ENCODE data around the gene PDE4DIP. TPM values are rescaled to one million over a fixed set of nuclear protein-coding genes. Genes with fewer than 3 reads are reported as not detected.
"Not testable (repeated sequence)": the region's sequence is repeated elsewhere in the genome, so short reads cannot be mapped to it uniquely, and the experiment has no call there.

Gene PDE4DIP
- total RNA-seq, 1 donor from 2014 or later, result 26.8 TPM

DNA sequence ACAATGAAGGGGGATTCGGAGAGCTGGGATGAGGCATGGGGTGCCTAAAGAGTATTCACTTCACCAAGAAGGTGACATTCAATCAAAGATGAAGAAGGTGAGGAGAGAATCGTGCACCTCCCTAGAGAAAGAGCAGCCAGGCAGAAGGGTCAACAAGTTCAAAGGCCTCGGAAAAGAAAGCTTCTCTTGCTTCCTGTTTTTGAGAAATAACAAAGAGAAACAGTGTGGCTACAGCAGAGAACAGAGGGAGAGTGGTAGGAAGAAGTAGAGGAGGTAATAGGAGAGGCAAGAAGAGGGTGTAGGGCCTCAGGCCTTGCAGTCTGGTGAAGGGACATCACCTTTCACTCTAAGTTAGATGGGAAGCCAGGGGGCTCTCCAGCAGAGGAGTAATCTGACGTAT lies 41.0 kb downstream of the PDE4DIP start:
- not testable (repeated sequence) for DNase-seq (ENCODE audit: low spot score, unreplicated experiment); H3K27me3 Mint-ChIP-seq; H3K9me3 Mint-ChIP-seq (ENCODE audit: low read depth); H3K4me3 Mint-ChIP-seq (ENCODE audit: low read depth); H3K36me3 Mint-ChIP-seq (ENCODE audit: insufficient read depth); H3K4me1 Mint-ChIP-seq (ENCODE audit: low read depth); H3K27ac Mint-ChIP-seq

- H3K27me3 Mint-ChIP-seq; H3K4me3 Mint-ChIP-seq (ENCODE audit: low read depth); DNase-seq (ENCODE audit: low spot score, unreplicated experiment); H3K9me3 Mint-ChIP-seq (ENCODE audit: low read depth); H3K36me3 Mint-ChIP-seq (ENCODE audit: insufficient read depth); H3K4me1 Mint-ChIP-seq (ENCODE audit: low read depth); H3K27ac Mint-ChIP-seq: not testable (repeated sequence)
These were observed 42.1 kb downstream of the PDE4DIP start for GRCh38 chr1:148886293-148886692.

DNA sequence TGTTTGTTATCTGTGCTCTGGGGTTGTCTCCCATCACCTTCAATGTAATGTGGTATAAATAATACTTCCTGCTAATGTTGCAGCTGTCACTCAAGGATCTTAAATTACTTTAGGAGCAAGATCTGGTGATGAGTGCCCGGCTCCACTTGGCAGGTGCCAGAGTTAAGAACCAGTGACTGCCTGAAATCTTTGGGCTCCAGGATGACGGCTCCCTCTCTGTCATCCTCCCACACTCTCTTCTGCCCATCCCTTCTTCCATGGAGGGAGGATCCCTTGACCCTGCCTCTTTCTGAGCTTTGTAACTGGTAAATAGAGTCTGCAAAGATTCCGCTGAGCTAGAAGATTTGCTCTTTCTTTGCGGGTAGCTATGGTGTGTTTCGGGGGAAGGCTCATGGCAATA lies 44.4 kb downstream of the PDE4DIP start:
- H3K36me3 Mint-ChIP-seq (ENCODE audit: insufficient read depth); H3K4me1 Mint-ChIP-seq (ENCODE audit: low read depth); H3K9me3 Mint-ChIP-seq (ENCODE audit: low read depth); H3K27ac Mint-ChIP-seq; H3K27me3 Mint-ChIP-seq; DNase-seq (ENCODE audit: low spot score, unreplicated experiment); H3K4me3 Mint-ChIP-seq (ENCODE audit: low read depth): not testable (repeated sequence)

- not testable (repeated sequence) for DNase-seq (ENCODE audit: low spot score, unreplicated experiment); H3K4me3 Mint-ChIP-seq (ENCODE audit: low read depth)
These were observed 45.2 kb downstream of the PDE4DIP start for GRCh38 chr1:148889267-148890074.

GRCh38 chr1:148890075-148890568 lies 45.9 kb downstream of the PDE4DIP start:
- H3K27me3 Mint-ChIP-seq; H3K4me1 Mint-ChIP-seq (ENCODE audit: low read depth); H3K36me3 Mint-ChIP-seq (ENCODE audit: insufficient read depth); DNase-seq (ENCODE audit: low spot score, unreplicated experiment); H3K9me3 Mint-ChIP-seq (ENCODE audit: low read depth); H3K27ac Mint-ChIP-seq; H3K4me3 Mint-ChIP-seq (ENCODE audit: low read depth): not testable (repeated sequence)

More at GRCh38 chr1:148889267-148890074, 45.2 kb downstream of the PDE4DIP start:
- H3K27me3 Mint-ChIP-seq; H3K4me1 Mint-ChIP-seq (ENCODE audit: low read depth); H3K9me3 Mint-ChIP-seq (ENCODE audit: low read depth); H3K36me3 Mint-ChIP-seq (ENCODE audit: insufficient read depth); H3K27ac Mint-ChIP-seq: not testable (repeated sequence)

DNA sequence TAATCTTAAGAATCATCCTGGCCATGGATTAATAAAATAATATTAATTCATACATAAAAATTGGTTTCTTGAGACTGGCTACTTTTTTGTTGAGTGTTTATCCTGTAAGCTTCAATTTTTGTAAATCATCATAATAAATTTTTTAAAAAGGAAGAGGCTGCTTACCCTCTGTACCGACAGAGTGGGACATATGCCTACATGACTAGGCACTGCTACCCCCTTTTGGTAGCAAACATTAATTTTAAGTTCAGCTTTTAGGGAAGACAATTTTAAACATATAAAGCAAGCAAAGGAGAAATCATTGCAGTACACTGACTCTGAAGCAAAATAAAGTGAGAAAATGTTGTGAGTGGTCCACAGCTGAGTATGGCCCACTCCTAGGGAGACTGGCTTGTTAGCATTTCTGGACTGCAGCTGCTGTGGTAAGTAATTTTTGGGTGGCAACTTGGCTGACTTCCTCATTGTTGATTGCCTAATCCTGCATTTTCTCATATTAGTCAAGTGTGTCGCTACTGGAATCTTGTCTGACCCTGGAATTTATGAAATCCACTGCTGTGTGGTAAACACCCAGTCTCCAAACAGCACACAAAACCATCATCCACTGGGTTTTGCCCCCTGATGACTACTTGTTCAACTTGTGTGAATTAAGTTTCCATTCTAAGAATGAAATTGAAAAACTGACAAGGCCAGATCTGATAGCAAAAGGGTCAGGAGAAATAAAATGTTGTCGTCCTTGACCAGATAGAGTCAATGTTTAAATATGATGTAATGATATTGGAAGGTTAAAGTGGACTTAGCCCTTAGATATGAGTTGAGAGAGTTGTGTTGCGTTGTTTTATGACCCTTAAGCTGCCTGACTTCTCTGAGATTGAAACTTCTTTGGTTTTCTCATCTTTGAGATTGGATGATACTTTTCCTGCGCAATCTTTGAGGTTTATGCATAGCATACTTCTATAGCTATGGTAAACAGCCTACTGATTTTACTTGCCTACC lies 50.4 kb downstream of the PDE4DIP start:
- not testable (repeated sequence) for H3K36me3 Mint-ChIP-seq (ENCODE audit: insufficient read depth); H3K27me3 Mint-ChIP-seq; DNase-seq (ENCODE audit: low spot score, unreplicated experiment); H3K27ac Mint-ChIP-seq; H3K4me3 Mint-ChIP-seq (ENCODE audit: low read depth); H3K9me3 Mint-ChIP-seq (ENCODE audit: low read depth); H3K4me1 Mint-ChIP-seq (ENCODE audit: low read depth)

DNA sequence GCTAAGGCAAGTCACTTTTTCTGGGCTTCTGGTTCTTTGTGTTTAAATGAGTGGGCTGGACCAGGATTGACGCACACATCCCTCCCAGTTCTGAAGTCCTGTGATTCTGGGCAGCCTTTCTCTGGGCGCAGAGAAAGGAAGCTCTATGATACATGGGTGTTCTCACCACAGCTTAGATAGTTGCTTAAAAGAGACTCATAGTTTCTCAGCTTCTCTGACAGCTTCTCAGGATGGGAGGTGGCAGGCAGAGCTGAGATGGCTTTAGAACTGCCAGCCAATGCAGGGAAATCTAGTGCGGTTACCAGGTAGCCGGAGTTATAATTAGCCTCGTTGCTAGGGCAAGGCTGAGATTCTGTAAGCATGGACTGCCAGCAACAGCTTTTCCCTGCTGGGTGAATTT lies 55.8 kb downstream of the PDE4DIP start:
- not testable (repeated sequence) for H3K36me3 Mint-ChIP-seq (ENCODE audit: insufficient read depth); H3K27me3 Mint-ChIP-seq; H3K4me1 Mint-ChIP-seq (ENCODE audit: low read depth); H3K9me3 Mint-ChIP-seq (ENCODE audit: low read depth); H3K4me3 Mint-ChIP-seq (ENCODE audit: low read depth); H3K27ac Mint-ChIP-seq; DNase-seq (ENCODE audit: low spot score, unreplicated experiment)

- not testable (repeated sequence) for DNase-seq (ENCODE audit: low spot score, unreplicated experiment); H3K9me3 Mint-ChIP-seq (ENCODE audit: low read depth); H3K36me3 Mint-ChIP-seq (ENCODE audit: insufficient read depth); H3K27me3 Mint-ChIP-seq; H3K4me3 Mint-ChIP-seq (ENCODE audit: low read depth); H3K4me1 Mint-ChIP-seq (ENCODE audit: low read depth); H3K27ac Mint-ChIP-seq
These were observed 56.5 kb downstream of the PDE4DIP start for GRCh38 chr1:148900691-148901090.

- H3K27me3 Mint-ChIP-seq; DNase-seq (ENCODE audit: low spot score, unreplicated experiment); H3K9me3 Mint-ChIP-seq (ENCODE audit: low read depth); H3K27ac Mint-ChIP-seq; H3K4me1 Mint-ChIP-seq (ENCODE audit: low read depth); H3K4me3 Mint-ChIP-seq (ENCODE audit: low read depth); H3K36me3 Mint-ChIP-seq (ENCODE audit: insufficient read depth): not testable (repeated sequence)
These were observed 57.1 kb downstream of the PDE4DIP start for GRCh38 chr1:148901150-148901952.

DNA sequence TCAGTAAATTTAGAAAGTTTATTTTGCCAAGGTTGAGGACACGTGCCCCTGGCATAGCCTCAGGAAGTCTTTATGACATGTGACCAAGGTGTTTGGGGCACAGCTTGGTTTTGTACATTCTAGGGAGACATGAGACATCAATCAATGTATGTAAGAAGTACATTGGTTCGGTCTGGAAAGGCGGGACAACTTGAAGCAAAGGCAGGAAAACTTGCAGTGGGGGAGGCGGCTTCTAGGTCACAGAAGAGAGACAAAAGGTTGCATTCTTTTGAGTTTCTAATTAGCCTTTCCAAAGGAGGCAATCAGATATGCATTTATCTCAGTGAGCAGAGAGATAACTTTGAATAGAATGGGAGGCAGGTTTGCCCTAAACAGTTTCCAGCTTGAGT lies 57.7 kb downstream of the PDE4DIP start:
- not testable (repeated sequence) for DNase-seq (ENCODE audit: low spot score, unreplicated experiment); H3K27me3 Mint-ChIP-seq; H3K4me1 Mint-ChIP-seq (ENCODE audit: low read depth); H3K36me3 Mint-ChIP-seq (ENCODE audit: insufficient read depth); H3K4me3 Mint-ChIP-seq (ENCODE audit: low read depth); H3K27ac Mint-ChIP-seq; H3K9me3 Mint-ChIP-seq (ENCODE audit: low read depth)

GRCh38 chr1:148909219-148909826 lies 65.1 kb downstream of the PDE4DIP start:
- not testable (repeated sequence) for H3K9me3 Mint-ChIP-seq (ENCODE audit: low read depth); H3K36me3 Mint-ChIP-seq (ENCODE audit: insufficient read depth); DNase-seq (ENCODE audit: low spot score, unreplicated experiment); H3K4me3 Mint-ChIP-seq (ENCODE audit: low read depth); H3K27me3 Mint-ChIP-seq; H3K4me1 Mint-ChIP-seq (ENCODE audit: low read depth); H3K27ac Mint-ChIP-seq

DNA sequence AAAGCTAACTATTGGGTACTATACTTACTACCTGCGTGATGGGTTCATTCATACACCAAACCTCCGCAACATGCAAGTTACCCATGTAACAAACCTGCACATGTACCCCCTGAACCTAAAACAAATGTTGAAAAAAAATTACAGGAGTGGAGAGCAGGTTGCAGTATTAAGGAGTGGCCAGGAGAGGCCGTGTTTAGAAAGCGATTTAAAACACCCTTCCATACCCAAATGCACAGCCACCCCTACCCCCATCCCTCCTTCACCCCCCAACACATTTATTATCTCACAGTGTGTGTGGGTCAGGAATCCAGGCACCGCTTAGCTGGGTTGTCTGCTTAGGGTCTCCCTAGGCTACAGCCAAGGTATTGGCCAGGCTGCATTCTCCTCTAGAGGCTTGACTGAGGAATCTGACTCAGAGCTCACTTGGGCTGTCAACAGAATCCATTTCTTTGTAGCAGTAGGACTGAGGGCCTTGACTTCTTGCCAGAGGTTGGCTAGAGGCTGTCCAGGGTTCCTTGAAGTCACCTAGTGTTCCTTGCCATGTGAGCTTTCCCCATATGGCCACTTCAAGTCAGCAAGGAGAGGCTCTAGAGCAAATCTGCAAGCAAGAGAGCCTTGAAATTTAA lies 67.2 kb downstream of the PDE4DIP start:
- not testable (repeated sequence) for H3K4me1 Mint-ChIP-seq (ENCODE audit: low read depth); H3K27ac Mint-ChIP-seq; H3K27me3 Mint-ChIP-seq; H3K36me3 Mint-ChIP-seq (ENCODE audit: insufficient read depth); DNase-seq (ENCODE audit: low spot score, unreplicated experiment); H3K4me3 Mint-ChIP-seq (ENCODE audit: low read depth); H3K9me3 Mint-ChIP-seq (ENCODE audit: low read depth)
